ENCODE measurements around the gene ACOT6.

ACOT6 gene

GRCh38 chr14:73665130-73665529 lies 52.8 kb downstream of the ACOT6 start:
- TF ChIP-seq, protein P1, sequence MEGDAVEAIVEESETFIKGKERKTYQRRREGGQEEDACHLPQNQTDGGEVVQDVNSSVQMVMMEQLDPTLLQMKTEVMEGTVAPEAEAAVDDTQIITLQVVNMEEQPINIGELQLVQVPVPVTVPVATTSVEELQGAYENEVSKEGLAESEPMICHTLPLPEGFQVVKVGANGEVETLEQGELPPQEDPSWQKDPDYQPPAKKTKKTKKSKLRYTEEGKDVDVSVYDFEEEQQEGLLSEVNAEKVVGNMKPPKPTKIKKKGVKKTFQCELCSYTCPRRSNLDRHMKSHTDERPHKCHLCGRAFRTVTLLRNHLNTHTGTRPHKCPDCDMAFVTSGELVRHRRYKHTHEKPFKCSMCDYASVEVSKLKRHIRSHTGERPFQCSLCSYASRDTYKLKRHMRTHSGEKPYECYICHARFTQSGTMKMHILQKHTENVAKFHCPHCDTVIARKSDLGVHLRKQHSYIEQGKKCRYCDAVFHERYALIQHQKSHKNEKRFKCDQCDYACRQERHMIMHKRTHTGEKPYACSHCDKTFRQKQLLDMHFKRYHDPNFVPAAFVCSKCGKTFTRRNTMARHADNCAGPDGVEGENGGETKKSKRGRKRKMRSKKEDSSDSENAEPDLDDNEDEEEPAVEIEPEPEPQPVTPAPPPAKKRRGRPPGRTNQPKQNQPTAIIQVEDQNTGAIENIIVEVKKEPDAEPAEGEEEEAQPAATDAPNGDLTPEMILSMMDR (IDR thresholded peaks at IDR 0.05; ENCODE audit: control extremely low read depth, extremely low read depth, low read depth, missing control alignments) = no peak
- no peak for DNase-seq (ENCODE audit: extremely low spot score)
- ChIA-PET CTCF (interaction anchor here (1.3 kb wide), 1 partner anchor 12 kb away, joined by 5 read pairs; no protein-coding TSS in a partner anchor), POLR2A (interaction anchor here (0.7 kb wide), 1 partner anchor 53 kb away, joined by 3 read pairs; no protein-coding TSS in a partner anchor)

GRCh38 chr14:73666583-73666982 lies 54.3 kb downstream of the ACOT6 start:
- POLR2A ChIA-PET = no interaction called here
- TF ChIP-seq, protein P1 (IDR thresholded peaks at IDR 0.05; ENCODE audit: control extremely low read depth, extremely low read depth, low read depth, missing control alignments) = no peak
- no peak for DNase-seq (ENCODE audit: extremely low spot score)
- CTCF ChIA-PET = interaction anchor here (1.3 kb wide), 1 partner anchor 13 kb away, joined by 5 read pairs; no protein-coding TSS in a partner anchor

GRCh38 chr14:73667854-73668253 lies 55.5 kb downstream of the ACOT6 start:
- CTCF ChIA-PET = no interaction called here
- DNase-seq (ENCODE audit: extremely low spot score) = no peak
- TF ChIP-seq, protein P1 (IDR thresholded peaks at IDR 0.05; ENCODE audit: control extremely low read depth, extremely low read depth, low read depth, missing control alignments) = no peak
- POLR2A ChIA-PET = no interaction called here
